CD4-positive, alpha-beta T cell (primary cell): ENCODE measurements around the gene MAPK14. TPM values are rescaled to one million over a fixed set of nuclear protein-coding genes. Genes with fewer than 3 reads are reported as not detected.

Experiments used
- ATAC-seq: fragments of 200-7000 bp; cut with Tn5 transposase; one replicate; pipeline ENCODE4 v1.10.0; 2022; ENCODE audit warnings: mild to moderate bottlenecking; ENCODE audit not compliant: poor library complexity
- CTCF ChIA-PET: fragments of 350-600 bp; sonication (Branson Sonifier 250); formaldehyde crosslinking; loops from one replicate; lab custom pipeline; 2021; ENCODE audit warnings: antibody characterized with exemption, inconsistent platforms; lab: Charles Lee
- POLR2A ChIA-PET: fragments of 350-600 bp; sonication (Branson Sonifier 250); formaldehyde crosslinking; loops from one replicate; lab custom pipeline; 2021; ENCODE audit warnings: antibody characterized with exemption, inconsistent platforms; lab: Charles Lee
- DNase-seq, 14 experiments: peaks; one replicate each; pipeline ENCODE4 v3.0.0-alpha.2; 2013 to 2020; ENCODE audit warnings: mixed read lengths in 2 of 14
- H3K27ac ChIP-seq, 2 donors: one replicate each; pipeline versions ENCODE4 v1.5.1 to v1.7.0; 2013; ENCODE audit warnings: low read length in 2 of 2, low read depth in 1 of 2, mild to moderate bottlenecking in 1 of 2
- H3K27me3 ChIP-seq, 2 experiments: 1 replicate in 1 of 2; 2 replicates in 1 of 2; pipeline versions ENCODE4 v1.6.1 to v1.7.0; 2013; ENCODE audit warnings: low read length in 2 of 2, control low read depth in 1 of 2, mild to moderate bottlenecking in 1 of 2, moderate library complexity in 1 of 2; ENCODE audit not compliant: insufficient read depth in 2 of 2, control insufficient read depth in 1 of 2
- H3K36me3 ChIP-seq: one replicate; pipeline ENCODE4 v1.6.1; 2013; ENCODE audit warnings: low read length, control low read depth; ENCODE audit not compliant: insufficient read depth
- H3K4me1 ChIP-seq: one replicate; pipeline ENCODE4 v1.6.1; 2013; ENCODE audit warnings: low read length, control low read depth; ENCODE audit not compliant: insufficient read depth
- H3K4me3 ChIP-seq: one replicate; pipeline ENCODE4 v1.5.1; 2013; ENCODE audit warnings: mild to moderate bottlenecking, low read length, moderate library complexity
- H3K9me3 ChIP-seq, 2 experiments: 1 replicate in 1 of 2; 2 replicates in 1 of 2; pipeline versions ENCODE4 v1.6.1 to v1.7.0; 2013; ENCODE audit warnings: low read length in 2 of 2, mild to moderate bottlenecking in 2 of 2, control low read depth in 1 of 2, moderate library complexity in 1 of 2; ENCODE audit not compliant: control insufficient read depth in 1 of 2, insufficient read depth in 1 of 2
- H3K27ac Mint-ChIP-seq: one replicate; pipeline ENCODE4 v1.8.0; 2020; ENCODE audit warnings: mixed read lengths
- H3K27me3 Mint-ChIP-seq: one replicate; pipeline ENCODE4 v1.8.0; 2021; ENCODE audit warnings: mixed read lengths
- H3K36me3 Mint-ChIP-seq: one replicate; pipeline ENCODE4 v1.8.0; 2021; ENCODE audit warnings: low read depth, mixed read lengths
- H3K4me1 Mint-ChIP-seq: one replicate; pipeline ENCODE4 v1.8.0; 2021; ENCODE audit warnings: low read depth, mixed read lengths
- H3K4me3 Mint-ChIP-seq: one replicate; pipeline ENCODE4 v1.8.0; 2020; ENCODE audit warnings: mild to moderate bottlenecking, mixed read lengths
- H3K9me3 Mint-ChIP-seq: one replicate; pipeline ENCODE4 v1.8.0; 2020; ENCODE audit warnings: mixed read lengths
- CTCF ChIP-seq: fragments of 200-600 bp; IDR thresholded peaks from one replicate; pipeline ENCODE4 v1.8.0; 2022; ENCODE audit warnings: antibody characterized with exemption, mild to moderate bottlenecking
- intact Hi-C, 2 experiments: fragments of 100-400 bp; cut with DNase I in 1 of 2; cut with micrococcal nuclease in 1 of 2; formaldehyde crosslinking; loops; one replicate each; pipeline versions ENCODE4 v1.15.1 to v1.9.0; 2023 to 2025; cut with DNase I, micrococcal nuclease
- total RNA-seq, 174 experiments: library from RNA in 2 of 174; stranded (reverse) in 2 of 174; gene quantifications; one replicate each; pipeline ENCODE4 v1.2.3 and lab custom pipeline; 2021 to 2026

MAPK14 gene
- total RNA-seq, 2 experiments from 2014 or later: 42.6 to 42.8 TPM

- peaks cover 2% of the 10 kb centered on the region for H3K36me3 ChIP-seq
- Mint-ChIP-seq H3K4me3 (no peak overlapping the region), H3K9me3 (no peaks in the 10 kb centered on the region), H3K36me3 (peaks cover 16% of the 10 kb centered on the region), H3K27ac (no peak overlapping the region), H3K4me1 (peaks cover 29% of the 10 kb centered on the region), H3K27me3 (no peaks in the 10 kb centered on the region)
- intact Hi-C loops: no loop called here
- ChIA-PET POLR2A (interaction anchor here (1.0 to 2.5 kb wide), 2 partner anchors 14 to 25 kb away, joined by 3 to 9 read pairs; no protein-coding TSS in a partner anchor), CTCF (interaction anchor here (0.5 kb wide), 1 partner anchor 52 kb away, joined by 3 read pairs; no protein-coding TSS in a partner anchor)
- peaks cover 34% of the 10 kb centered on the region for H3K4me1 ChIP-seq
- no peaks in the 10 kb centered on the region for H3K27me3 ChIP-seq
- no peak for ATAC-seq
- H3K27ac ChIP-seq: no peak overlapping the region
- no peak for TF ChIP-seq CTCF
- DNase-seq: no peak
- H3K4me3 ChIP-seq: no peak overlapping the region
- H3K9me3 ChIP-seq: peaks cover 3 to 7% of the 10 kb centered on the region in 2 experiments
Measured at GRCh38 chr6:36145495-36145894, 117.9 kb downstream of the MAPK14 start.

- peaks cover 14% of the 10 kb centered on the region for H3K4me1 Mint-ChIP-seq
- peaks cover 2% of the 10 kb centered on the region for H3K36me3 Mint-ChIP-seq
- POLR2A ChIA-PET: interaction anchor here (2.5 kb wide), 1 partner anchor 16 kb away, joined by 9 read pairs; no protein-coding TSS in a partner anchor
- H3K27me3 Mint-ChIP-seq: no peaks in the 10 kb centered on the region
- H3K9me3 ChIP-seq: peaks cover 3 to 7% of the 10 kb centered on the region in 2 experiments
- no peak overlapping the region for H3K4me3 Mint-ChIP-seq
- ATAC-seq (no peak), DNase-seq (no peak)
- TF ChIP-seq CTCF: no peak
- intact Hi-C loops: no loop called here
- no peak overlapping the region for H3K27ac ChIP-seq
- no peak overlapping the region for H3K27ac Mint-ChIP-seq
- no peaks in the 10 kb centered on the region for H3K27me3 ChIP-seq
- CTCF ChIA-PET: no interaction called here
- no peaks in the 10 kb centered on the region for H3K9me3 Mint-ChIP-seq
- H3K4me3 ChIP-seq: no peak overlapping the region
- peaks cover 18% of the 10 kb centered on the region for H3K4me1 ChIP-seq
- H3K36me3 ChIP-seq: no peaks in the 10 kb centered on the region
Measured at GRCh38 chr6:36147294-36147693, 119.7 kb downstream of the MAPK14 start.

- Histone ChIP-seq H3K27ac (no peak overlapping the region), H3K27me3 (no peaks in the 10 kb centered on the region), H3K36me3 (no peaks in the 10 kb centered on the region), H3K4me1 (peaks cover 18% of the 10 kb centered on the region), H3K9me3 (peaks cover 3 to 7% of the 10 kb centered on the region in 2 experiments), H3K4me3 (no peak overlapping the region)
- no peak for TF ChIP-seq CTCF
- no peak overlapping the region for H3K27ac Mint-ChIP-seq
- no peaks in the 10 kb centered on the region for H3K9me3 Mint-ChIP-seq
- no peaks in the 10 kb centered on the region for H3K27me3 Mint-ChIP-seq
- ChIA-PET POLR2A (no interaction called here), CTCF (no interaction called here)
- DNase-seq (no peak), ATAC-seq (no peak)
- intact Hi-C loops: no loop called here
- H3K4me3 Mint-ChIP-seq: no peak overlapping the region
- peaks cover 12% of the 10 kb centered on the region for H3K4me1 Mint-ChIP-seq
- no peaks in the 10 kb centered on the region for H3K36me3 Mint-ChIP-seq
Measured at GRCh38 chr6:36149476-36149875, 121.9 kb downstream of the MAPK14 start.
